HepG2 (cell line): ENCODE results near the gene MKNK1. TPM values are rescaled to one million over a fixed set of nuclear protein-coding genes. Genes with fewer than 3 reads are reported as not detected.

ENCODE experiments used
- ATAC-seq: fragments of 200-7000 bp; cut with Tn5 transposase; 3 replicates; pipeline ENCODE4 v1.9.1; 2020; ENCODE audit warnings: mild to moderate bottlenecking, moderate library complexity
- BruUV-seq: library from RNA; stranded (reverse); fragments of 400-500 nt; replicated peaks from 2 replicates; lab custom pipeline; 2021; lab: Mats Ljungman, UMichigan
- CTCF ChIA-PET: fragments of 300-600 bp; formaldehyde crosslinking; extraction: SDS; loops from one replicate; lab custom pipeline; 2021; ENCODE audit warnings: low total read pairs, inconsistent platforms, low intra/inter-chr PET ratio; lab: Yijun Ruan, JAX
- POLR2A ChIA-PET: fragments of 350-600 bp; sonication (Branson Sonifier 250); formaldehyde crosslinking; loops from one replicate; lab custom pipeline; 2020; ENCODE audit warnings: antibody characterized with exemption, inconsistent platforms; lab: Yijun Ruan, JAX
- DNase-seq: peaks from one replicate; pipeline ENCODE4 v3.0.0-alpha.2; 2015; ENCODE audit warnings: low spot score
- FAIRE-seq: peaks from 3 replicates; lab custom pipeline; 2011; peaks lifted over from hg19 to GRCh38; lab: Jason Lieb, UNC
- H2AFZ ChIP-seq: one replicate; pipeline ENCODE4 v1.6.1; 2011; ENCODE audit warnings: low read length, inconsistent platforms
- H3K27ac ChIP-seq: fragments of 300-600 bp; 3 replicates; pipeline ENCODE4 v1.8.0; 2011; ENCODE audit warnings: mixed run types, mild to moderate bottlenecking, mixed read lengths, low read length, inconsistent platforms; ENCODE audit not compliant: insufficient read depth; ENCODE audit errors: extremely low read length
- H3K27me3 ChIP-seq, 2 experiments: fragments of 200-600 bp in 1 of 2; 2 replicates in 1 of 2; 3 replicates in 1 of 2; pipeline versions ENCODE4 v1.6.0 to v1.8.0; 2011; ENCODE audit warnings: low read length in 2 of 2, mild to moderate bottlenecking in 2 of 2, moderate library complexity in 2 of 2, inconsistent platforms in 1 of 2; ENCODE audit not compliant: insufficient read depth in 2 of 2, control insufficient read depth in 1 of 2
- H3K36me3 ChIP-seq, 2 experiments: fragments of 200-600 bp in 1 of 2; replicated peaks in 1 of 2; 2 replicates in 1 of 2; 3 replicates in 1 of 2; pipeline versions ENCODE4 v1.5.1 to v1.8.0; 2011; ENCODE audit warnings: low read length in 2 of 2, inconsistent platforms in 1 of 2; ENCODE audit not compliant: insufficient read depth in 2 of 2, control insufficient read depth in 1 of 2
- H3K4me1 ChIP-seq: 2 replicates; pipeline ENCODE4 v1.5.1; 2012; ENCODE audit warnings: low read length, inconsistent platforms; ENCODE audit not compliant: insufficient read depth
- H3K4me2 ChIP-seq: 2 replicates; pipeline ENCODE4 v1.6.0; 2011; ENCODE audit warnings: low read depth, low read length, inconsistent platforms
- H3K4me3 ChIP-seq, 3 experiments: fragments of 200-600 bp in 1 of 3; sonication (generic), shearing (Covaris generic) in 1 of 3; replicated peaks in 1 of 3; 2 replicates each; pipeline ENCODE4 v1.5.1; 2011 to 2016; ENCODE audit warnings: low read length in 3 of 3, inconsistent platforms in 2 of 3, low read depth in 2 of 3, mild to moderate bottlenecking in 2 of 3, control low read depth in 1 of 3, mixed read lengths in 1 of 3; ENCODE audit not compliant: insufficient read depth in 1 of 3
- H3K79me2 ChIP-seq: one replicate; pipeline ENCODE4 v1.6.1; 2011; ENCODE audit warnings: low read length, inconsistent platforms; ENCODE audit not compliant: insufficient read depth
- H3K9ac ChIP-seq: 2 replicates; pipeline ENCODE4 v1.6.0; 2011; ENCODE audit warnings: mild to moderate bottlenecking, low read depth, low read length, inconsistent platforms; ENCODE audit not compliant: insufficient read depth
- H3K9me3 ChIP-seq: 2 replicates; pipeline ENCODE4 v1.5.1; 2012; ENCODE audit warnings: mild to moderate bottlenecking, low read length
- H4K20me1 ChIP-seq: 2 replicates; pipeline ENCODE4 v1.6.0; 2011; ENCODE audit warnings: inconsistent platforms, mild to moderate bottlenecking, low read length, moderate library complexity; ENCODE audit not compliant: insufficient read depth
- BCL6 ChIP-seq: IDR thresholded peaks from 2 replicates; pipeline ENCODE4 v1.6.1; 2016; ENCODE audit warnings: missing genetic modification reagents, missing compliant biosample characterization
- FOXM1 ChIP-seq: sonication (generic); formaldehyde crosslinking; IDR thresholded peaks from 2 replicates; pipeline ENCODE4 v1.5.0; 2020; ENCODE audit warnings: missing genetic modification reagents
- HDAC1 ChIP-seq: sonication (generic); formaldehyde crosslinking; IDR thresholded peaks from 2 replicates; pipeline ENCODE4 v1.5.1; 2020; ENCODE audit warnings: mild to moderate bottlenecking, missing genetic modification reagents
- LCORL ChIP-seq, 2 experiments: fragments of 450-650 bp in 1 of 2; sonication (generic) in 1 of 2; formaldehyde crosslinking in 1 of 2; IDR thresholded peaks; 2 replicates each; pipeline versions ENCODE4 v1.5.0 to v1.6.1; 2017 to 2020; ENCODE audit warnings: antibody characterized with exemption in 1 of 2, missing genetic modification reagents in 1 of 2
- NFKB2 ChIP-seq: sonication (generic); formaldehyde crosslinking; IDR thresholded peaks from 2 replicates; pipeline ENCODE4 v1.4.0; 2020; ENCODE audit warnings: missing genetic modification reagents, borderline replicate concordance
- PITX1 ChIP-seq: sonication (generic); formaldehyde crosslinking; IDR thresholded peaks from 2 replicates; pipeline ENCODE4 v1.5.1; 2020; ENCODE audit warnings: mild to moderate bottlenecking, missing genetic modification reagents
- RARA ChIP-seq: IDR thresholded peaks from 2 replicates; pipeline ENCODE4 v1.6.1; 2016; ENCODE audit warnings: missing genetic modification reagents, missing compliant biosample characterization
- RNF2 ChIP-seq: fragments of 450-650 bp; conservative IDR thresholded peaks from 2 replicates; pipeline ENCODE4 v1.6.1; 2016; ENCODE audit warnings: low read depth
- SAP130 ChIP-seq: IDR thresholded peaks from 2 replicates; pipeline ENCODE4 v1.6.1; 2016; ENCODE audit warnings: low read depth
- SRF ChIP-seq: IDR thresholded peaks from 2 replicates; pipeline ENCODE4 v1.6.1; 2011; ENCODE audit warnings: mild to moderate bottlenecking, low read depth, low read length, moderate library complexity
- TEAD3 ChIP-seq: optimal IDR thresholded peaks from 2 replicates; pipeline ENCODE3; 2016; ENCODE audit warnings: borderline replicate concordance
- XRCC5 ChIP-seq: fragments of 200-400 bp; formaldehyde crosslinking; optimal IDR thresholded peaks from 2 replicates; pipeline ENCODE3; 2017; ENCODE audit warnings: mild to moderate bottlenecking, low read length
- ZNF34 ChIP-seq: sonication (generic); formaldehyde crosslinking; IDR thresholded peaks from 2 replicates; pipeline ENCODE4 v1.4.0; 2020; ENCODE audit warnings: mild to moderate bottlenecking, missing genetic modification reagents, borderline replicate concordance
- ZNF768 ChIP-seq: sonication (generic); formaldehyde crosslinking; IDR thresholded peaks from 2 replicates; pipeline ENCODE4 v1.4.0; 2020; ENCODE audit warnings: missing genetic modification reagents
- WGBS: methylation state at CpG from one replicate; pipeline ENCODE4 v1.1.6; 2017; ENCODE audit warnings: low lambda C conversion rate; 5-methylcytosine and 5-hydroxymethylcytosine counted together
- in situ Hi-C: cut with HindIII; loops from 2 replicates; pipeline ENCODE4 v1.10.0; 2017; ENCODE audit warnings: low pct_unique_long_range_greater_than_20kb; ENCODE audit not compliant: extremely low pct_ligation_motif_present
- intact Hi-C: fragments of 100-400 bp; cut with micrococcal nuclease; formaldehyde crosslinking; loops from one replicate; pipeline ENCODE4 v1.10.0; 2022; ENCODE audit not compliant: unreplicated experiment
- polyA plus RNA-seq, 8 experiments: library from polyadenylated mRNA; depleted of rRNA in 3 of 8; stranded (reverse) in 7 of 8; unstranded in 1 of 8; fragments of >200 nt; fragmentation: Illumina TruSeq in 4 of 8; extraction: Trizol in 4 of 8; gene quantifications; 2 replicates each; pipeline versions ENCODE4 v1.2.1 to v1.2.3, GENCODE V29; 2011 to 2016; ENCODE audit warnings: low read depth in 4 of 8, missing spikeins in 1 of 8, mixed read lengths in 1 of 8; ENCODE audit not compliant: insufficient read depth in 1 of 8
- total RNA-seq, 5 experiments: library from RNA; depleted of rRNA; stranded (reverse); fragments of >200 nt; fragmentation: Illumina TruSeq; extraction: Trizol; gene quantifications; 2 replicates each; pipeline ENCODE4 v1.2.3, GENCODE V29; 2016; ENCODE audit warnings: low read depth in 1 of 5
- TF ChIP-seq, protein P1 (sequence below): IDR thresholded peaks from 2 replicates; pipeline ENCODE4 v1.6.1; 2012; ENCODE audit warnings: inconsistent platforms
- TF ChIP-seq, protein P2 (sequence below): sonication (generic); formaldehyde crosslinking; IDR thresholded peaks from 2 replicates; pipeline ENCODE4 v1.4.0; 2020; ENCODE audit warnings: missing genetic modification reagents, low read depth, mild to moderate bottlenecking, borderline replicate concordance
- TF ChIP-seq, protein P3 (sequence below): sonication (generic); formaldehyde crosslinking; IDR thresholded peaks from 2 replicates; pipeline ENCODE4 v1.8.0; 2022; ENCODE audit warnings: missing genetic modification reagents, mild to moderate bottlenecking, moderate library complexity, borderline replicate concordance
- TF ChIP-seq, protein P4 (sequence below): sonication (generic); formaldehyde crosslinking; conservative IDR thresholded peaks from 2 replicates; pipeline ENCODE4 v1.4.0; 2020; ENCODE audit warnings: mild to moderate bottlenecking, missing genetic modification reagents, moderate library complexity

MKNK1 gene
- total and polyA plus RNA-seq, 2 of the 13 experiments (the other 11 are each of a cell fraction or from before 2014, with no cell fraction given): 18.5 to 24.1 TPM

DNA sequence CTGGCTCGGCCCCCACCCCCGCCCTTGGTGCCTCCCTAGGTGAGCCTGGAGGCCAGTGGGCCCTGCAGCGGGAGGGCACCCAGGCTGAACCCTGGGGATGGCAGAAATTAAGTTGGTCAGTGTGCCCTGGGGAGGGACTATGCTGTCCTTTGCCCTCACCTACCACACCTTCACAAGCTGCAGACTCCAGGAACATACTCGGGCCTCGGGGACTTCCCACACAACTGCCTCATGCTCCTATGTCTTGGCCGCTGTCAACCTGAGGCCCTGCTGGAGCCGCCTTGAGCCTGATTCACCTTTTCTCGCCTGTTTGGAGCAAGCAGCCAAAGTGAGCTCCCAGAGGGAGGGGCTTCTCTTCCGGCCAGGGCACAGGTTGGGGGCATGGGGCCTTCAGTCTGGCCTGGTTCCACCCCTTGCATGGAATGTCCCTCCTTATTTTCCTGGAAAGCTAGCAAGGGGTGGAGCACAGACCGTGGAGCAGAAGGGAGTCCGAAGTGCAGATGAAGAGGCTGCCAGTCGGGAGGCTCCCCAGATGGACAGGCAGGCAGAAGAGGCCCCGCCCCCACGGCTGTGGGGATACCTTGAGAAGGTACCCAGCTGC, 77.3 kb downstream of the MKNK1 start:
- FAIRE-seq (peak; percentile 64), DNase-seq (peak; percentile 77), ATAC-seq (peak; percentile 63)
- in situ Hi-C loops: loop anchor here (5.0 kb wide), 2 partner anchors 49 to 79 kb away; no protein-coding TSS in a partner anchor
- Histone ChIP-seq H3K4me1 (peaks cover 23% of the 10 kb centered on the region), H3K79me2 (no peaks in the 10 kb centered on the region), H3K9me3 (no peaks in the 10 kb centered on the region), H4K20me1 (peaks cover 8% of the 10 kb centered on the region), H3K27me3 (peaks cover 3 to 53% of the 10 kb centered on the region in 2 experiments; a peak in 3 of 5 replicates), H3K4me3 (peak overlapping the region in 1 of 3 experiments; percentile 38; a peak in 3 of 6 replicates), H3K27ac (no peak overlapping the region), H3K9ac (no peak overlapping the region), H2AFZ (no peak overlapping the region), H3K36me3 (no peaks in the 10 kb centered on the region), H3K4me2 (peak overlapping the region; percentile 67)
- intact Hi-C loops: no loop called here
- CTCF ChIA-PET: interaction anchor here (1.4 to 3.3 kb wide), 5 partner anchors 46 to 120 kb away, joined by 3 to 51 read pairs (median 10); no protein-coding TSS in a partner anchor
- POLR2A ChIA-PET: interaction anchor here (1.8 kb wide), 1 partner anchor 8 kb away, joined by 5 read pairs; a partner anchor contains a TSS
- 5% methylated on average over 13 of the region's 14 CpGs for WGBS
- BruUV-seq: no TSS peak
- TF ChIP-seq RNF2 (0 out of 2 replicates have a peak, but pooled peaks have one; percentile 33), ZNF34 (CRISPR knock-in tag) (no peak), LCORL (IDR thresholded peaks at IDR 0.05) (no peak), LCORL (CRISPR knock-in tag; IDR thresholded peaks at IDR 0.05) (peak; percentile 33; the same call in 1 of the 2 replicates), BCL6 (CRISPR knock-in tag) (peak; percentile 100), NFKB2 (CRISPR knock-in tag) (no peak), HDAC1 (0 out of 2 replicates have a peak, but pooled peaks have one; percentile 35), SAP130 (CRISPR knock-in tag) (0 out of 2 replicates have a peak, but pooled peaks have one; percentile 39), RARA (CRISPR knock-in tag) (peak; percentile 80), XRCC5 (peak; percentile 44), PITX1 (no peak), ZNF768 (CRISPR knock-in tag) (no peak), TEAD3 (CRISPR knock-in tag) (peak; percentile 79), FOXM1 (CRISPR knock-in tag) (no peak), SRF (no peak)
- TF ChIP-seq, protein P1, sequence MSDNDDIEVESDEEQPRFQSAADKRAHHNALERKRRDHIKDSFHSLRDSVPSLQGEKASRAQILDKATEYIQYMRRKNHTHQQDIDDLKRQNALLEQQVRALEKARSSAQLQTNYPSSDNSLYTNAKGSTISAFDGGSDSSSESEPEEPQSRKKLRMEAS: 0 out of 2 replicates have a peak, but pooled peaks have one; percentile 26
- TF ChIP-seq, protein P2, sequence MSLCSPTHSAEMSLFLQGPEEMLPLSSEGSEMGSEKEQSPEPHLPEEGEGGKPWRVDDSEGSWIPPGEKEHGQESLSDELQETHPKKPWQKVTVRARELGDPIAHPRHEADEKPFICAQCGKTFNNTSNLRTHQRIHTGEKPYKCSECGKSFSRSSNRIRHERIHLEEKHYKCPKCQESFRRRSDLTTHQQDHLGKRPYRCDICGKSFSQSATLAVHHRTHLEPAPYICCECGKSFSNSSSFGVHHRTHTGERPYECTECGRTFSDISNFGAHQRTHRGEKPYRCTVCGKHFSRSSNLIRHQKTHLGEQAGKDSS: 0 out of 2 replicates have a peak, but pooled peaks have one; percentile 39
- TF ChIP-seq, protein P3, sequence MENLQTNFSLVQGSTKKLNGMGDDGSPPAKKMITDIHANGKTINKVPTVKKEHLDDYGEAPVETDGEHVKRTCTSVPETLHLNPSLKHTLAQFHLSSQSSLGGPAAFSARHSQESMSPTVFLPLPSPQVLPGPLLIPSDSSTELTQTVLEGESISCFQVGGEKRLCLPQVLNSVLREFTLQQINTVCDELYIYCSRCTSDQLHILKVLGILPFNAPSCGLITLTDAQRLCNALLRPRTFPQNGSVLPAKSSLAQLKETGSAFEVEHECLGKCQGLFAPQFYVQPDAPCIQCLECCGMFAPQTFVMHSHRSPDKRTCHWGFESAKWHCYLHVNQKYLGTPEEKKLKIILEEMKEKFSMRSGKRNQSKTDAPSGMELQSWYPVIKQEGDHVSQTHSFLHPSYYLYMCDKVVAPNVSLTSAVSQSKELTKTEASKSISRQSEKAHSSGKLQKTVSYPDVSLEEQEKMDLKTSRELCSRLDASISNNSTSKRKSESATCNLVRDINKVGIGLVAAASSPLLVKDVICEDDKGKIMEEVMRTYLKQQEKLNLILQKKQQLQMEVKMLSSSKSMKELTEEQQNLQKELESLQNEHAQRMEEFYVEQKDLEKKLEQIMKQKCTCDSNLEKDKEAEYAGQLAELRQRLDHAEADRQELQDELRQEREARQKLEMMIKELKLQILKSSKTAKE: peak; percentile 55; the same call in 1 of the 2 replicates
- TF ChIP-seq, protein P4, sequence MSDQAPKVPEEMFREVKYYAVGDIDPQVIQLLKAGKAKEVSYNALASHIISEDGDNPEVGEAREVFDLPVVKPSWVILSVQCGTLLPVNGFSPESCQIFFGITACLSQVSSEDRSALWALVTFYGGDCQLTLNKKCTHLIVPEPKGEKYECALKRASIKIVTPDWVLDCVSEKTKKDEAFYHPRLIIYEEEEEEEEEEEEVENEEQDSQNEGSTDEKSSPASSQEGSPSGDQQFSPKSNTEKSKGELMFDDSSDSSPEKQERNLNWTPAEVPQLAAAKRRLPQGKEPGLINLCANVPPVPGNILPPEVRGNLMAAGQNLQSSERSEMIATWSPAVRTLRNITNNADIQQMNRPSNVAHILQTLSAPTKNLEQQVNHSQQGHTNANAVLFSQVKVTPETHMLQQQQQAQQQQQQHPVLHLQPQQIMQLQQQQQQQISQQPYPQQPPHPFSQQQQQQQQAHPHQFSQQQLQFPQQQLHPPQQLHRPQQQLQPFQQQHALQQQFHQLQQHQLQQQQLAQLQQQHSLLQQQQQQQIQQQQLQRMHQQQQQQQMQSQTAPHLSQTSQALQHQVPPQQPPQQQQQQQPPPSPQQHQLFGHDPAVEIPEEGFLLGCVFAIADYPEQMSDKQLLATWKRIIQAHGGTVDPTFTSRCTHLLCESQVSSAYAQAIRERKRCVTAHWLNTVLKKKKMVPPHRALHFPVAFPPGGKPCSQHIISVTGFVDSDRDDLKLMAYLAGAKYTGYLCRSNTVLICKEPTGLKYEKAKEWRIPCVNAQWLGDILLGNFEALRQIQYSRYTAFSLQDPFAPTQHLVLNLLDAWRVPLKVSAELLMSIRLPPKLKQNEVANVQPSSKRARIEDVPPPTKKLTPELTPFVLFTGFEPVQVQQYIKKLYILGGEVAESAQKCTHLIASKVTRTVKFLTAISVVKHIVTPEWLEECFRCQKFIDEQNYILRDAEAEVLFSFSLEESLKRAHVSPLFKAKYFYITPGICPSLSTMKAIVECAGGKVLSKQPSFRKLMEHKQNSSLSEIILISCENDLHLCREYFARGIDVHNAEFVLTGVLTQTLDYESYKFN (CRISPR knock-in tag): peak; percentile 59
